HG02840 (cell line): ENCODE measurements around the gene BCAP31.
"Not testable (repeated sequence)": the region's sequence is repeated elsewhere in the genome, so short reads cannot be mapped to it uniquely, and the experiment has no call there.

Source experiments
- ATAC-seq: cut with Tn5 transposase; IDR thresholded peaks from one replicate; pipeline ENCODE4 v1.9.1; 2021; ENCODE audit warnings: mild to moderate bottlenecking, moderate library complexity, moderate number of reproducible peaks; ENCODE audit not compliant: unreplicated experiment, low FRiP score

The BCAP31 gene

DNA sequence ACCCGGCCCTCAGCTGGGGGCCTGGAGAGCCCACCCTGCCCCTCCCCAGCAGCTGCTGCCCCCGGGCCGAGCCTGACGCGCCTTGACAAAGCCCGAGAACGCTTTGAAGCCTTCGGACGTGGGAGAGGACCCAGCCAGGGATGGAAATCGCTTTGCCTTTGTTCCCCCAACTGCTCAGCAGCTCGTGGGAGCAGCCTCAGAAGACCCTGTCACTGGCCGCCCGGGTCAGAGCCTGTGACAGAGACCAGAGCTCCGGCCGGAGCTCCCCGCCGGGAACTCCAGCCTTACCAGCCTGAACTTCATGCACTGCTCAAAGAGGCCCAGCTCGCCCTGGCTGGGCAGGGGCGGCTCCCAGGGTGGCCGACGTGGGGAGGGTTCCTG is 39.0 kb downstream of the BCAP31 start:
- no peak for ATAC-seq

DNA sequence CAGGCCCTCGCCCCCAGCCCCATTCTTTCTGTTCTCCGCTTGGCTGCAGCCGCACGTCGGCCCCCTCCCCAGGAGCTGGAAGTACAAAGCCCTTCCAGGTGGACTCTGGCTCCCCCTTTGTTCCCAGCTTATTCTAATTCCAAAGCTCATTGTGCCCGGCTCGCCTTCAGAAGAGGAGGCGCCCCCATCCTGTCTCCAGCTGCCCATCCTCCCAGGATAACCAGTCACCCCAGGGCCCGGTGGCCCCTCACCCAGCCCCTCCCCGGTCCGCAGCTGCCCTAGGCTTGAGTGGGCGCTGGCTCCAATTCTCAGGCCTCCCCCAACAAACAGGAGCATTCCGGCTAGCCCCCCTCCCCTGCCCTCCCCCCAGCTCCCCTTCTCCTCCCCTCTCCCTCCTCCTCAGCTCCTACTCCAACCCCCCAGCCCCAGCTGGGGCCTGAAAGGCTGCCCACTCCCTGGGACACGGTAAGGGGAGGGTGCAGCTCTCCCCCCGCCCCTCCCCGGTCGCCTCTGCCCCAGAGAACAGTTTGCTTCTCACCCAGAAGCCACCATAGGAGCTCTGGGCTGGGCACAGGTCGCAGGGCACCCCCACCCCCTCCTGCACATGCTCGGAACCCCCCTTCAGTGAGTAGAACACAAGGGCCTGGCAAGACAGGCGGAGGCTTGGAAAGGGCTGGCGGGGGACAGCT is 39.6 kb downstream of the BCAP31 start:
- no peak for ATAC-seq

- not testable (repeated sequence) for ATAC-seq
Observed at GRCh38 chrX:153683486-153683885, 40.7 kb downstream of the BCAP31 start.

DNA sequence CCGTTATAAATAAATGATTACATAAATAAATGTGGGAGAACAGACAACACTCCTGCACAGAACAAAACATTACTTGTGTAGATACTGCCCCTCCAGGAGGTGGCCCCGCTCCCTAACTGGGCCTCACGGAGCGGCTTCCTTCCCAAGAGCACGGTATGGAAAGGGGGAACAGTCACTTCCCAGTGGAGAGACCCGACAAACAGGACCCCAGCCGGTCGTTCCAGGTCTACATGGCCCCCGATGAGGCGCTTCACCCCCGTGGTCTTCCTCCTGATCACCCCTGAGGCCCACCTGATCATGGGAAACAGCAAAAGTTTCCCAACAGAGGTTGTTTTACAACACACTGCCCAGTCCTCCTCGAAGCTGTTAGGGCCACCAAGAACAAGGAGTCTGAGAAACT is 43.0 kb downstream of the BCAP31 start:
- ATAC-seq = no peak

DNA sequence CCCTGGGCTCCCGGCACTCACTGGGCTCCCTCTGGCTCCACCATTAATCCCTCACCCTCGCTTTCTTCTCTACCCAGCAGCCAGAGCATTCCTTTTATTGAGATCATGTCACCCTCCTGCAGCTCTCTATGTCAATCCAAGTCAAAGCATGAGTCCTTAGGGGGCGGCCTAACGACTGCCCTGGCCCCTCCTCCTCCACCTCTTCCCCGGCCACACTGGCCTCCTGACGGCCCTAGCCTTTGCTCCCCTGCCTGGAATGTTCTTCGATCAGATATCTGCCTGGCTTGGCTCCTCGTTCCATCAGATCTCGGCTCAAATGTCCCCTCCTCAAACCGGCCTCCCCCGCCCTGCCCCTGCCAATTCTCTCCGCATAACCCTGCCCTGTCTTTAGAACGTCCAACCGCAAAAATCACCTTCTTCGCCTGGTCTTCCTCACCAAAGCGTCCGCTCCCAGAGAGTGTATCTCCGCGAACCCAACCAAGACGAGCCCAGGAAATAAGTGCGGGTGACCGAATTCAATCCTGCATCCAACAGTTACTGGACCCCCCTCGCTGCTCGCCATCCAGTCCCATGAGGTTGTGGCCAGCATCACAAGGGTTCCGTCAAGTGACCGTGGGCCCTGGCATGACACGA is 49.9 kb downstream of the BCAP31 start:
- ATAC-seq = no peak

GRCh38 chrX:153673428-153674218 is 50.6 kb downstream of the BCAP31 start, which contains the start of gene PNCK:
Gene PNCK (minus strand): TSS chrX:153673813. CDS start chrX:153673076, 737 bp downstream.
- no peak for ATAC-seq

- no peak for ATAC-seq
Observed at GRCh38 chrX:153672531-153673427, 51.4 kb downstream of the BCAP31 start.

GRCh38 chrX:153671589-153672530 is 52.3 kb downstream of the BCAP31 start:
- no peak for ATAC-seq

DNA sequence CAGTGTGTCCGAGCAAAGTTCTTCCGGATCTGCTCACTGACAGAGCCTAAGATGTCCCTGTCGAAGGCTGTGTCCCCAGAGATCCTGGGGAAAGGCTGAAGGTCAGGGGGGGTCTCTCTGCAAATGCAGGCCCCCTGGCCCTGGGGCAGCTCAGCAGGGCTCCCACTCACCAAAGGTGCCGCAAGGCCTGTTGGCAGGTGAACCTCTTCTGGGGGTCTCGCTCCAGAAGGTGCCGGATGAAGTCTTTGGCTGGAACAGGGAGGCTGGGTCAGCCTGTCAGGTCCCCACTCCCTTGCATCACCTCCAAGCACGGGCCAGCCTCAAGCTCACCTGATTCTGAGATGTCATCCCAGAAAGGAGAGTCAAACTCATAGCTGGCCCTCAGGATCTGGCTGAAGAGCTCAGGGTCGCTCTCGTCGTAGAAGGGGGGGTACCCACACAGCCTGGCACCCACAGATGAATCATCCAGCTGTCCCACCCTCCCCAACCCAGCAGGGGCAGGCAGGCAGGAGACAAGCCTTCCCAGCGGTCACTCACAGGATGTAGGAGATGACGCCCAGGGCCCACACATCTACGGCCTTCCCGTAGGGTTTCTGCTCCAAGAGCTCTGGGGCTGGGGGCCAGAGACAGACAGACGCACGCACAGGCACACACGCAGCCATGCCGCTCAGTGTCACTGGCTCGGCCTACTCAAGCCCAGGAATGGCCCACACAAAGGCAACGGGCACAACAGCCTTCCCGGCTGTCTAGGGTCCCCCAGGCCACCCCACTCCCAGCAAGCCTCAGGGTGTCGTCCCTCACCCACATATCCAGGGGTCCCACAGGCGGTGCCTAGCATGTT is 53.2 kb downstream of the BCAP31 start:
- no peak for ATAC-seq

DNA sequence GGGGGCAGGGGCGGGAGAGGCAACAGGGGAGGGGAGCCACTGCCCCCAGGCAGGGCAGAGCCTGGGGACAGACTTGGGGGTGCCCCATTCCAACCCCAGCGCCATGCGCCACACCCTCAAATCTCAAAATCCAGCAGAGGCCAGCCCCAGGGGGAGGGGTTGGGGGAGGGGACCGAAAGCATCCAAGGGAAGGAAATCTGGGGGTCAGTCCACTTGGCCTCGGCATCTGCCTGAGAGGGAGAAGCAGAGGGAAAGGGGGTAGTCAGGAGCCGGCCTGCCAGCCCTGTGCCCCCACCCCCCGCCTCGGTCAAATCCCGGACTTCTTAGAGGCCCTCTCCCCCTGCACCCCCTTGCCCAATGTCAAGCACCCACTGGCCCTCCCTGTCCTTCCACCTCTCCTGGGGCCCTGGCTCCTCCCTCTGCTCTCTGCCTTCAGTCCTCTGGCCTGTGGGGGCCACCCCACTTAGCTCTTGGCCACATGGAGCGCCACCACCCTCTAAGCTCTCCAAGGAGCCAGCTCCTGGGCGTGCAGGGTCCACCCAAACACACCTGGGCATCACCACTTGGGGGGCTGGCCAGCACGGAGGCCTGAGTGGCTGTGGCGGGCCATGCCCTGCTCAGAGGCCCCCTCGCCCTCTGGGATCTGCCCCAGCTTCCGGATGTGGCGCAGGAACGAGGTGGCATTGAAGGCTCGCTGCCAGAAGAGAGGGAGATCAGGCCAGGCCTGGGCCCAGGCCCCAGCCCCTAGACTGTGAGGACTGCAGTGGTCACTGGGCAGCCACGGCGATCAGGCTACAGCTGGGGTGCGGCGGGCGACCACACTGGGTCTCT is 54.1 kb downstream of the BCAP31 start:
- no peak for ATAC-seq

- no peak for ATAC-seq
Observed at GRCh38 chrX:153669174-153669890, 54.9 kb downstream of the BCAP31 start.

DNA sequence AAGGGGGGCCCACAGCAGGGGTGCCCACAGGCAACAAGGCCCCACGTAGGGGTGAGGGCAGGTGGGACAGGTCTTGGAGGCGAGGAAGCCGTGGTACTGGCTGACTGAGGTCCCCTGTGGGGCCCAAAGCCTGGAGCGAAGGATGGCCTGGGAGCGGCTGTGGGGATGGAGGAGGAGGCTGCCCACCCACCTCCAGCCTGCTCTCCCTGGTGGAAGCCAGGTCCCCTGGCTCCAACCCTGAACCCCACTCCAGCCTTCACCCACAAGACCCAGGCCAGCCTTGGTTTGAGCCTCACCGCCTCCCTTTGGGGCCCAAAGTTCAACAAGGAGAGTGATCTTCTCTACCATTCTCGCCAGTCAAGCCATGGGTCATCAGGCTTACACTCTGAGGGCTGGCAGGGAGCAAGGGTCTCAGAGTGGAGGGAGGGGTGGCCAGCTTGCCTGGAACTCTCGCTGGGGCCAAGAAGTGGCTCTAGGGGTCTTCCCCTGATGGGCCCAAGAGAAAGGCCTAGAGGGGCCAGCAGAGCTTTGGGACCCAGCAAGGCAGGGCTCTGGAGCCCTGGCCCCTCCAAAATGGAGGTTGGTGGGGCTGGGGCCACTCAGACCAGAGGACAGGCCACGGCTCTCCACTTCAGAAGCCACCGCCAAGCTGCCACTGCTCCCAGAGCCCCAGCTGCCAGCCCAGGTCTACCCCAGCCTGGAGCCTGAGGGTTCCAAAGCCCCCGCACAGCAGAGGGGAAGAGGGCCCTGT is 55.6 kb downstream of the BCAP31 start:
- ATAC-seq = no peak

DNA sequence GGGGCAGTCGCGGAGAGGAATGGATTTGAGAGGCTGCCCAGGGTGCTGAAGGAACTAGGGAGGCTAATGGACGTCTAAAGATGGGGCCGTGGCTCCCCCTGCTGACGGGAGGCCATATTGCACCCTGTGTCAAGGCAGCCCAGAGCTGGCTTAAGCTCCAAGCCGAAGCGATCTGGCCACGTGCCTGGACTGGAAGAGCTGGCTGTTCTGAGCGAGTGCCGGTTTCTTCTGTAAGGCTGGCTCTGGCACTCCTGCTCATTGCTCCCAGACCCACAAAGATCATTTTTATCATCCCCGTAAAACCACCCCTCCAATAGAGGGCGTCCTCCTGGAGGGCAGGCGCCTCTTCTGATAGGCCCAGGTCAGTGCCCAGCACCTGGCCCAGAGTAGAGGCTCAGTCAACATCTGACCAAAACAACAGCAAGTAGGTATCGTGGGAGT is 56.2 kb downstream of the BCAP31 start:
- ATAC-seq = no peak

- no peak for ATAC-seq
Observed at GRCh38 chrX:153667281-153667955, 56.8 kb downstream of the BCAP31 start.

- ATAC-seq = no peak
Observed at GRCh38 chrX:153665726-153666306, 58.4 kb downstream of the BCAP31 start.
